ENCODE measurements around the gene SLC34A3. TPM values are rescaled to one million over a fixed set of nuclear protein-coding genes. Genes with fewer than 3 reads are reported as not detected.

Gene SLC34A3
- total RNA-seq, 1 experiment from 2014 or later: not detected

GRCh38 chr9:137279741-137280473, 49.2 kb downstream of the SLC34A3 start:
- Histone ChIP-seq H3K4me1 (ENCODE audit: low read length) (peaks cover 41% of the 10 kb centered on the region), H3K27me3 (ENCODE audit: low read length) (no peaks in the 10 kb centered on the region), H4K20me1 (ENCODE audit: insufficient read depth, low read depth, low read length) (peaks cover 3% of the 10 kb centered on the region; the same call in 1 of the 2 replicates), H3K79me2 (ENCODE audit: low read length) (no peaks in the 10 kb centered on the region), H3K27ac (ENCODE audit: low read length) (no peak overlapping the region), H3K9me3 (ENCODE audit: low read length) (no peaks in the 10 kb centered on the region), H3K9ac (ENCODE audit: low read length) (no peak overlapping the region), H3K36me3 (ENCODE audit: insufficient read depth, low read length) (peaks cover 13% of the 10 kb centered on the region), H3K4me2 (ENCODE audit: low read depth, low read length, poor library complexity, severe bottlenecking) (no peak overlapping the region), H3K4me3 (ENCODE audit: low read length) (no peak overlapping the region), H2AFZ (ENCODE audit: low read length) (no peak overlapping the region), H3K9me2 (replicated peaks; ENCODE audit: insufficient read depth, low read length) (no peaks in the 10 kb centered on the region)
- DNase-seq: no peak

- Histone ChIP-seq H3K79me2 (ENCODE audit: low read length) (no peaks in the 10 kb centered on the region), H3K4me1 (ENCODE audit: low read length) (peaks cover 33% of the 10 kb centered on the region), H2AFZ (ENCODE audit: low read length) (no peak overlapping the region), H3K27ac (ENCODE audit: low read length) (no peak overlapping the region), H3K4me2 (ENCODE audit: low read depth, low read length, poor library complexity, severe bottlenecking) (no peak overlapping the region), H3K9me3 (ENCODE audit: low read length) (no peaks in the 10 kb centered on the region), H4K20me1 (ENCODE audit: insufficient read depth, low read depth, low read length) (peaks cover 3% of the 10 kb centered on the region; the same call in 1 of the 2 replicates), H3K9me2 (replicated peaks; ENCODE audit: insufficient read depth, low read length) (no peaks in the 10 kb centered on the region), H3K27me3 (ENCODE audit: low read length) (no peaks in the 10 kb centered on the region), H3K36me3 (ENCODE audit: insufficient read depth, low read length) (peaks cover 13% of the 10 kb centered on the region), H3K9ac (ENCODE audit: low read length) (no peak overlapping the region), H3K4me3 (ENCODE audit: low read length) (no peak overlapping the region)
- DNase-seq: peak; percentile 71
These were observed 50.0 kb downstream of the SLC34A3 start for GRCh38 chr9:137280474-137281344.

GRCh38 chr9:137281345-137282116, 50.8 kb downstream of the SLC34A3 start:
- peak; percentile 39 for DNase-seq
- Histone ChIP-seq H4K20me1 (ENCODE audit: insufficient read depth, low read depth, low read length) (peaks cover 3% of the 10 kb centered on the region; the same call in 1 of the 2 replicates), H3K27me3 (ENCODE audit: low read length) (no peaks in the 10 kb centered on the region), H3K9me2 (replicated peaks; ENCODE audit: insufficient read depth, low read length) (no peaks in the 10 kb centered on the region), H3K36me3 (ENCODE audit: insufficient read depth, low read length) (peaks cover 13% of the 10 kb centered on the region), H3K4me1 (ENCODE audit: low read length) (peaks cover 32% of the 10 kb centered on the region), H3K27ac (ENCODE audit: low read length) (no peak overlapping the region), H3K4me2 (ENCODE audit: low read depth, low read length, poor library complexity, severe bottlenecking) (no peak overlapping the region), H2AFZ (ENCODE audit: low read length) (no peak overlapping the region), H3K9me3 (ENCODE audit: low read length) (no peaks in the 10 kb centered on the region), H3K4me3 (ENCODE audit: low read length) (no peak overlapping the region), H3K9ac (ENCODE audit: low read length) (no peak overlapping the region), H3K79me2 (ENCODE audit: low read length) (no peaks in the 10 kb centered on the region)

Other genes with a start within 250 kb of the SLC34A3 start
- not detected in 2 replicates for gene LCNL1, start 247.9 kb upstream of the SLC34A3 start, total RNA-seq (2014; rRNA removed; shearing (Covaris generic); ENCODE audit: low replicate concordance)
- gene PAXX, start 238.5 kb upstream of the SLC34A3 start, total RNA-seq (2014; rRNA removed; shearing (Covaris generic); ENCODE audit: low replicate concordance): 20.1 and 62.6 TPM in 2 replicates
- gene CLIC3, start 234.3 kb upstream of the SLC34A3 start, total RNA-seq (2014; rRNA removed; shearing (Covaris generic); ENCODE audit: low replicate concordance): not detected in 2 replicates
- gene ABCA2, start 202.7 kb upstream of the SLC34A3 start, total RNA-seq (2014; rRNA removed; shearing (Covaris generic); ENCODE audit: low replicate concordance): 2.4 and 6.4 TPM in 2 replicates
- gene FUT7, start 198.8 kb upstream of the SLC34A3 start, total RNA-seq (2014; rRNA removed; shearing (Covaris generic); ENCODE audit: low replicate concordance): not detected in 2 replicates
- gene NPDC1, start 184.7 kb upstream of the SLC34A3 start, total RNA-seq (2014; rRNA removed; shearing (Covaris generic); ENCODE audit: low replicate concordance): not detected in 2 replicates
- gene ENTPD2, start 176.8 kb upstream of the SLC34A3 start, total RNA-seq (2014; rRNA removed; shearing (Covaris generic); ENCODE audit: low replicate concordance): not detected in 2 replicates
- gene SAPCD2, start 160.3 kb upstream of the SLC34A3 start, total RNA-seq (2014; rRNA removed; shearing (Covaris generic); ENCODE audit: low replicate concordance): 18.6 and 53.2 TPM in 2 replicates
- gene UAP1L1, start 153.4 kb upstream of the SLC34A3 start, total RNA-seq (2014; rRNA removed; shearing (Covaris generic); ENCODE audit: low replicate concordance): 15.1 and 26.2 TPM in 2 replicates
- gene MAN1B1, start 143.9 kb upstream of the SLC34A3 start, total RNA-seq (2014; rRNA removed; shearing (Covaris generic); ENCODE audit: low replicate concordance): 28.9 and 58.1 TPM in 2 replicates
- 114 and 237 TPM in 2 replicates for gene DPP7, start 116.2 kb upstream of the SLC34A3 start, total RNA-seq (2014; rRNA removed; shearing (Covaris generic); ENCODE audit: low replicate concordance)
- not detected in 2 replicates for gene GRIN1, start 91.7 kb upstream of the SLC34A3 start, total RNA-seq (2014; rRNA removed; shearing (Covaris generic); ENCODE audit: low replicate concordance)
- not detected in 2 replicates for gene LRRC26, start 60.9 kb upstream of the SLC34A3 start, total RNA-seq (2014; rRNA removed; shearing (Covaris generic); ENCODE audit: low replicate concordance)
- not detected in 2 replicates for gene TMEM210, start 58.8 kb upstream of the SLC34A3 start, total RNA-seq (2014; rRNA removed; shearing (Covaris generic); ENCODE audit: low replicate concordance)
- gene ANAPC2, start 42.3 kb upstream of the SLC34A3 start, total RNA-seq (2014; rRNA removed; shearing (Covaris generic); ENCODE audit: low replicate concordance): 16.8 and 28.0 TPM in 2 replicates
- 48.9 and 101 TPM in 2 replicates for gene SSNA1, start 42.2 kb upstream of the SLC34A3 start, total RNA-seq (2014; rRNA removed; shearing (Covaris generic); ENCODE audit: low replicate concordance)
- gene TPRN, start 30.2 kb upstream of the SLC34A3 start, total RNA-seq (2014; rRNA removed; shearing (Covaris generic); ENCODE audit: low replicate concordance): 5.7 and 15.2 TPM in 2 replicates
- gene TMEM203, start 25.3 kb upstream of the SLC34A3 start, total RNA-seq (2014; rRNA removed; shearing (Covaris generic); ENCODE audit: low replicate concordance): 30.6 and 39.8 TPM in 2 replicates
- gene NDOR1, start 25.2 kb upstream of the SLC34A3 start, total RNA-seq (2014; rRNA removed; shearing (Covaris generic); ENCODE audit: low replicate concordance): 7.8 and 13.1 TPM in 2 replicates
- 0.26 and 0.36 TPM in 2 replicates for gene RNF208, start 8.7 kb upstream of the SLC34A3 start, total RNA-seq (2014; rRNA removed; shearing (Covaris generic); ENCODE audit: low replicate concordance)
- gene CYSRT1, start 5.7 kb upstream of the SLC34A3 start, total RNA-seq (2014; rRNA removed; shearing (Covaris generic); ENCODE audit: low replicate concordance): 0.75 and 1.2 TPM in 2 replicates
- gene RNF224, start 3.4 kb upstream of the SLC34A3 start, total RNA-seq (2014; rRNA removed; shearing (Covaris generic); ENCODE audit: low replicate concordance): 0.37 TPM in 1 of 2 replicates, not detected in the other
- gene TUBB4B, start 10.4 kb downstream of the SLC34A3 start, total RNA-seq (2014; rRNA removed; shearing (Covaris generic); ENCODE audit: low replicate concordance): 97.1 and 152 TPM in 2 replicates
- 0.61 and 0.86 TPM in 2 replicates for gene STPG3, start 20.4 kb downstream of the SLC34A3 start, total RNA-seq (2014; rRNA removed; shearing (Covaris generic); ENCODE audit: low replicate concordance)
- 17.8 and 42.7 TPM in 2 replicates for gene NELFB, start 24.4 kb downstream of the SLC34A3 start, total RNA-seq (2014; rRNA removed; shearing (Covaris generic); ENCODE audit: low replicate concordance)
- 8.8 and 19.2 TPM in 2 replicates for gene TOR4A, start 46.8 kb downstream of the SLC34A3 start, total RNA-seq (2014; rRNA removed; shearing (Covaris generic); ENCODE audit: low replicate concordance)
- 1.4 and 1.8 TPM in 2 replicates for gene NRARP, start 71.4 kb downstream of the SLC34A3 start, total RNA-seq (2014; rRNA removed; shearing (Covaris generic); ENCODE audit: low replicate concordance)
- 2.8 and 7.8 TPM in 2 replicates for gene EXD3, start 192.3 kb downstream of the SLC34A3 start, total RNA-seq (2014; rRNA removed; shearing (Covaris generic); ENCODE audit: low replicate concordance)
- gene NOXA1, start 192.5 kb downstream of the SLC34A3 start, total RNA-seq (2014; rRNA removed; shearing (Covaris generic); ENCODE audit: low replicate concordance): 0.51 TPM in 1 of 2 replicates, not detected in the other
- gene ENTPD8, start 210.5 kb downstream of the SLC34A3 start, total RNA-seq (2014; rRNA removed; shearing (Covaris generic); ENCODE audit: low replicate concordance): not detected in 2 replicates
- gene NSMF, start 228.4 kb downstream of the SLC34A3 start, total RNA-seq (2014; rRNA removed; shearing (Covaris generic); ENCODE audit: low replicate concordance): 36.4 and 55.4 TPM in 2 replicates

Data from Karpas-422 (cell line).